ENCODE data around the gene ARAP1.

The ARAP1 gene

DNA sequence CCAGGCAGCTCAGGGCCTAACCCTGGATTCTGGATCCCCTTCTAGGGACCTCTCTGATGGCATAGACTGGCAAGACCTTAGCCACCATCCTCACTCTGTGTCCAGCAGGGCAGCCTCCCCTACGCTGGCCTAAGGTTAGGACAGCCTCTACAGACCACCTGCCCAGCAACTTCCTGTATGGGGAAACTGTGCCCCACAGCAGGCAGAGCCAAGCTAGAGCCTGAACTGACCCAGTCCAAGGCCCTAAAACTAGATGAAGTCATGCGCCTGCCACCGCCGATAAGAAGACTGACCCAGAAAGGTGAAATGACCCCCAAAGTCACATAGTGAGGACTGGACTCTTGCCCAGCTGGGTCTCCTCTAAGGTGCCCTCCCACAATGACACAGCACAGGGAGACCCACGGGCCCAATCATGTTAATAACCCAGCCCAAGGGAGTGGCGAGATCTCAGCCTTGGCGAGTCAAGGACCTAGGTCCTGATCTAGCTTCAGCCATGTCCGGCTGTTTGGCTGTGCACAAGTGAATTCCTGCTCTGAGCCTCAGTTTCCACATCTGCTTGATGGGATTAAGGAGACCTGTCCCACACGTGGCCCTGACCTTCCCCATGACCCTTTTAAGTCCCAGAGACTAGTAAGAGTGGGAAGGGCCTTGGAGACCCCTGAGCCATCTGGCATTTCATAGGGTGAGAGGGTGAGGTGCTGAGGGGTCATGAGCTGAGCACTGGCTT, 24.1 kb upstream of the ARAP1 start:
- no peaks in the 10 kb centered on the region for H3K36me3 ChIP-seq (ENCODE audit: insufficient read depth, low read length)
- H3K9me3 ChIP-seq (ENCODE audit: low read depth, low read length): no peaks in the 10 kb centered on the region
- no peak overlapping the region for H3K9ac ChIP-seq (ENCODE audit: insufficient read length)
- H3K4me3 ChIP-seq: no peak overlapping the region
- TF ChIP-seq POLR2AphosphoS5 (IDR thresholded peaks at IDR 0.05; ENCODE audit: borderline replicate concordance, low read depth, low read length) (no peak), EZH2 (IDR thresholded peaks at IDR 0.05) (no peak), FOXP2 (optimal IDR thresholded peaks at IDR 0.05; ENCODE audit: control extremely low read depth, extremely low read length, insufficient read depth) (no peak)
- H3K27ac ChIP-seq: no peak overlapping the region
- DNase-seq (ENCODE audit: low read depth, low spot score): no peak

DNA sequence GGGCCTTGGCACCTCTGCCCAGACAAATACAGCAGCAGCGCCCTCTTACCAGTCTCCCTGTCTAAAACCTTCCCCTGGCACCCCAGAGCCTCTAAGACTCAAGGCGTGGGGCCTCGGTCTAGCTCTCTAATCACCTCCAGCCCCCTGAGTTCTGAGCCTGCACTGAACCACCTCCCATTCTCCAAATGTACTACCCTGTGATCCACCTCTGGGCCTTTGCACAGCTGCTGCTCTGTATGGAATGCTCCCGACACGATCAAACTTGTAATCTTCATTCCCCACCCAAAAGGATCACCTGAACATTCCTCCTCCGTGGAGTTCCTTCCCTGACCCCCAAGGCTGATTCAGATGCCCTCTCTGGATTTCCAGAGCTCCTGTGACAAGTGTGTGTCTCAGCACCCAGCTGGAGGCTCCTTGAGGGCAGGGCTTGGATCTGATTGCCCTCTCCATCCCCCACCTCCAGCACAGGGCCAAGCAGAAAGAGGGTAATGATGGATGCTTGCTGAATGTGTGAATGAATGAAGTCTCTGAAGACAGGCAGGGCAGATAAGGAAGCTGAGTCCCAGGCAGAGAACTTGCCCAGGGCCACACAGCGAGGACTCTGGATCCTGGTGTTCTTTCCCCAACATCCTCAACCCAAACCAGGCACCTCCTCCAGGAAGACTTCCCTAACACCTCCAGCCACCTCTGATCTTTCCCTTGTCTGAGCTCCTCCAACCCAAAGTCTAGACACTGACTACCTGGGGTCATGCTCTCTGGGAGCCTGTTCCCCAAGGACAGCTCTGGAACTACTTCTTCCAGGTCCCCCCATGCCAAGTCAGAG, 23.3 kb upstream of the ARAP1 start:
- DNase-seq (ENCODE audit: low read depth, low spot score): no peak
- TF ChIP-seq POLR2AphosphoS5 (IDR thresholded peaks at IDR 0.05; ENCODE audit: borderline replicate concordance, low read depth, low read length) (no peak), EZH2 (IDR thresholded peaks at IDR 0.05) (no peak), FOXP2 (optimal IDR thresholded peaks at IDR 0.05; ENCODE audit: control extremely low read depth, extremely low read length, insufficient read depth) (no peak)
- H3K9ac ChIP-seq (ENCODE audit: insufficient read length): no peak overlapping the region

DNA sequence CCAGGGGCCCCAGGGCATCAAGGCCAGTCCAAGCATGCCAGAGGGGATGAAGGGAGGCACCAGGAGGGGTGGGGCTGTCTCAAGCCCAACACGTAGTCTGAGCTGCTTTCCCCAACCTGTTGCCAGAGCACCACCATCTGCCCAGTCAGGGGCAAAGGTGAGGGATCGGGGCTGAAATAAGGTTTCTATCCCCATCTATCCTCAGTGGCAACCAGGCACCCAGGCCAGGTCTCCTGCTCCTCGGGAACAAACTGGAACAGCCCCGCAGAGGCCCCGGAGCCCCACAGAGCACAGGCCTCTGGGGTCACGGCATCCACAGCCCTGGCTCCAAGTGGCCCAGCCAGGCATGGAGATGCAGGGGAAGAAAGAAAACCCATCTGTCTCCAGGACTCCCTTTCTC, 22.3 kb upstream of the ARAP1 start:
- no peak overlapping the region for H3K9ac ChIP-seq (ENCODE audit: insufficient read length)

More for the DNA sequence above, 23.3 kb upstream of the ARAP1 start:
- Histone ChIP-seq H3K36me3 (ENCODE audit: insufficient read depth, low read length) (no peaks in the 10 kb centered on the region), H3K9me3 (ENCODE audit: low read depth, low read length) (no peaks in the 10 kb centered on the region), H3K4me3 (no peak overlapping the region), H3K27ac (no peak overlapping the region)

DNA sequence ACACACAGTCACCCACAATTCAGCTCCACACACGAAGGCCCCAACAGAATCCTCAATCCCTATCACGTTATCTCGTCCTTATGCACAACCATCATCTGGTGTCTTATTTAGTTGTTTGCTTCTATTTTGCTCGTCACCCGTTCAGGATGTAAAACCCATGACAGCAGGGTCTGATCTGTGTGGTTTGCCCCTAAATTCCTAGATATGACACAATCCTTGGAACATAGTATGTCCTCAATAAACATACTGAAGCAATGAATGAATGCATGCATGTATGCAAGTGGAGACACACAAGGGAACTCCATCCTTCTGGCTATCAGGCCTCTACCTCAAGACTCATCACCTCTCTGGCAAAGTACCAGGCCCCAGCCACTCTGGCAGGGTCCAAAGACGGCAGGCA, 21.5 kb upstream of the ARAP1 start:
- no peaks in the 10 kb centered on the region for H3K9me3 ChIP-seq (ENCODE audit: low read depth, low read length)
- no peak overlapping the region for H3K27ac ChIP-seq

More for the DNA sequence above, 22.3 kb upstream of the ARAP1 start:
- DNase-seq (ENCODE audit: low read depth, low spot score): no peak
- Histone ChIP-seq H3K27ac (no peak overlapping the region), H3K9me3 (ENCODE audit: low read depth, low read length) (no peaks in the 10 kb centered on the region), H3K4me3 (no peak overlapping the region), H3K36me3 (ENCODE audit: insufficient read depth, low read length) (no peaks in the 10 kb centered on the region)
- TF ChIP-seq FOXP2 (optimal IDR thresholded peaks at IDR 0.05; ENCODE audit: control extremely low read depth, extremely low read length, insufficient read depth): no peak
- no peak for TF ChIP-seq EZH2 (IDR thresholded peaks at IDR 0.05)
- TF ChIP-seq POLR2AphosphoS5 (IDR thresholded peaks at IDR 0.05; ENCODE audit: borderline replicate concordance, low read depth, low read length): no peak

DNA sequence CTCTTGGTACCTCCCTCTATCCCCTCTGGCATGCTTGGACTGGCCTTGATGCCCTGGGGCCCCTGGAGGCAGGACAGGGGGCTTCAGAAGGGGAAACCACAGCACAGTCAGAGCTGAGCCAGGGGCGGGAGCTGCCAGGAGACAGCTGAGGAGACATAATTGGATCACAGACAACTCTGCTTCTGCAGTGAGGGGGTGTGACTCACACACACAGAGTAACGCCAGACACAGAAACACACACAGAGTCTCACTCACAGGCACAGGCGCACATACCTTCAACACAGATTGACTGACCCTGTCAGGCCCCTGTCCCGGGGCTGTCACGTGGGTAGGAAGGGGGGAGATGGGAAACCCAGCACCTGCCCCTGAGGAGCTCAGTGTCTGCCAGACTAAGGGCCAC, 21.1 kb upstream of the ARAP1 start:
- DNase-seq (ENCODE audit: low read depth, low spot score): no peak
- no peaks in the 10 kb centered on the region for H3K36me3 ChIP-seq (ENCODE audit: insufficient read depth, low read length)
- H3K9me3 ChIP-seq (ENCODE audit: low read depth, low read length): no peaks in the 10 kb centered on the region
- no peak overlapping the region for H3K27ac ChIP-seq
- TF ChIP-seq FOXP2 (optimal IDR thresholded peaks at IDR 0.05; ENCODE audit: control extremely low read depth, extremely low read length, insufficient read depth) (no peak), EZH2 (IDR thresholded peaks at IDR 0.05) (no peak), POLR2AphosphoS5 (IDR thresholded peaks at IDR 0.05; ENCODE audit: borderline replicate concordance, low read depth, low read length) (no peak)
- no peak overlapping the region for H3K4me3 ChIP-seq
- no peak overlapping the region for H3K9ac ChIP-seq (ENCODE audit: insufficient read length)

More for the DNA sequence above, 21.5 kb upstream of the ARAP1 start:
- H3K4me3 ChIP-seq: no peak overlapping the region
- TF ChIP-seq POLR2AphosphoS5 (IDR thresholded peaks at IDR 0.05; ENCODE audit: borderline replicate concordance, low read depth, low read length) (no peak), FOXP2 (optimal IDR thresholded peaks at IDR 0.05; ENCODE audit: control extremely low read depth, extremely low read length, insufficient read depth) (no peak), EZH2 (IDR thresholded peaks at IDR 0.05) (no peak)
- no peaks in the 10 kb centered on the region for H3K36me3 ChIP-seq (ENCODE audit: insufficient read depth, low read length)
- no peak overlapping the region for H3K9ac ChIP-seq (ENCODE audit: insufficient read length)
- no peak for DNase-seq (ENCODE audit: low read depth, low spot score)

DNA sequence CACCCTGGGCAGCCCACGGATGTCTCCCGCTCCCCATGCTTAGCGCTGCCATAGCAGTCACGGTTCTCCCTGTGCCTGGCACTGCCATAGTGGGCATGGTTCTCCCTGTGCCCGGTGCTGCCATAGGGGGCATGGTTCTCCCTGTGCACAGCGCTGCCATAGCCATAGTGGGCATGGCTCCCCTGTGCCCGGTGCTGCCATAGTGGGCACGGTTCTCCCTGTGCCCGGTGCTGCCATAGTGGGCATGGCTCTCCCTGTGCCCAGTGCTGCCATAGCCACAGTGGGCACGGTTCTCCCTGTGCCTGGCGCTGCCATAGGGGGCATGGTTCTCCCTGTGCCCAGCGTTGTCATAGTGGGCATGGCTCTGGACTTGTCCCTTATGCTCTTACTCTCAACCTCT, 19.9 kb upstream of the ARAP1 start:
- no peak for TF ChIP-seq EZH2 (IDR thresholded peaks at IDR 0.05)
- no peak overlapping the region for H3K27ac ChIP-seq
- H3K36me3 ChIP-seq (ENCODE audit: insufficient read depth, low read length): no peaks in the 10 kb centered on the region
- no peak overlapping the region for H3K4me3 ChIP-seq
- DNase-seq (ENCODE audit: low read depth, low spot score): no peak
- no peak overlapping the region for H3K9ac ChIP-seq (ENCODE audit: insufficient read length)
- no peaks in the 10 kb centered on the region for H3K9me3 ChIP-seq (ENCODE audit: low read depth, low read length)

DNA sequence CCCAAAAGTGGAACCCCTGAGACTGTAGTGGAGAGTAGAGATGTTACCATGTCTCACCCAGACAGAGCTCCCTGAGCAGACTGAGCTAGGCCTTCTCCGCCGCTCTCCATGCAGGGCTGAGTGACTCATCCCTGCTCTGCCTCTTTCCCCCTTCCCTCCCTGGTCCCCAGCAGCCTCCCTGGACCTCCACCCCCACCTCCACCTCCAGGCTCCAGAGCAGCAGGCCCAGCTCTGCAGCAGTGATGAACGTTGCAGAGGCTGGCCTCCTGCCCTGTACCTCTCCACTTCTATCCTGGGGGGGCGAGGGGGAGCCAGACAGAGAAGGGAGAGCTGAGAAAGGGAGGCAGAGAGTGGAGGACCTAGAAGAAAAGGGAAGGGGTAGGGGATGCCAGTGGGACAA, 19.3 kb upstream of the ARAP1 start:
- DNase-seq (ENCODE audit: low read depth, low spot score): no peak
- TF ChIP-seq EZH2 (IDR thresholded peaks at IDR 0.05) (no peak), FOXP2 (optimal IDR thresholded peaks at IDR 0.05; ENCODE audit: control extremely low read depth, extremely low read length, insufficient read depth) (no peak), POLR2AphosphoS5 (IDR thresholded peaks at IDR 0.05; ENCODE audit: borderline replicate concordance, low read depth, low read length) (no peak)
- no peak overlapping the region for H3K4me3 ChIP-seq

DNA sequence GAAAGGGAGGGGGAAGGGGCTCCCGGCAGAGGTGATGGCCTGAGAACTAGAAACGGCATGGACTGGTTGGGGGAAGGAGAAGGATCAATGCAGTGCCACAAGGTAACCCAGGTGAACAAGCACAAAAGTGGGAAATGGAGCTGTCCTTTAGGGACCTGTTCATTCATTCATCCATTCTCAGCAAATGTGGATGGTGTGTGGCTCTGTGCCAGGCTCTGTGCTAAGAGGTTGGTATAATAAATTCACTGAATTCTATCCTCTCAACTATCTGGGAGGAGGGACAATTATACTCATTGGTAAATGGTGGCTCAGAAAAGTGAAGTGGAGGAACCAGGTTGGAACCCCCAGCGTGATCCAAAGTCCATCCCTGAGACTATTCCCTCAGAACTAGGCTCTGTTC, 18.6 kb upstream of the ARAP1 start:
- H3K9me3 ChIP-seq (ENCODE audit: low read depth, low read length): no peaks in the 10 kb centered on the region
- no peaks in the 10 kb centered on the region for H3K36me3 ChIP-seq (ENCODE audit: insufficient read depth, low read length)
- TF ChIP-seq EZH2 (IDR thresholded peaks at IDR 0.05): no peak
- TF ChIP-seq FOXP2 (optimal IDR thresholded peaks at IDR 0.05; ENCODE audit: control extremely low read depth, extremely low read length, insufficient read depth): no peak
- TF ChIP-seq POLR2AphosphoS5 (IDR thresholded peaks at IDR 0.05; ENCODE audit: borderline replicate concordance, low read depth, low read length): no peak
- H3K27ac ChIP-seq: no peak overlapping the region
- no peak overlapping the region for H3K9ac ChIP-seq (ENCODE audit: insufficient read length)
- no peak for DNase-seq (ENCODE audit: low read depth, low spot score)
- no peak overlapping the region for H3K4me3 ChIP-seq

More for the DNA sequence above, 19.3 kb upstream of the ARAP1 start:
- Histone ChIP-seq H3K36me3 (ENCODE audit: insufficient read depth, low read length) (no peaks in the 10 kb centered on the region), H3K9me3 (ENCODE audit: low read depth, low read length) (no peaks in the 10 kb centered on the region), H3K27ac (no peak overlapping the region), H3K9ac (ENCODE audit: insufficient read length) (no peak overlapping the region)
